Dedifferentiated amniotic fluid mesenchymal stem cell (primary cell): ENCODE results near the gene ADGRG7.

ENCODE experiments used
- DNase-seq: peaks from one replicate; pipeline ENCODE4 v3.0.0-alpha.2; 2016; ENCODE audit errors: extremely low spot score

The ADGRG7 gene

GRCh38 chr3:100698736-100699135 is 89.3 kb downstream of the ADGRG7 start:
- no peak for DNase-seq

- DNase-seq: no peak
Observed at GRCh38 chr3:100700708-100701107, 91.3 kb downstream of the ADGRG7 start.

GRCh38 chr3:100702082-100702979 is 92.9 kb downstream of the ADGRG7 start:
- no peak for DNase-seq

- DNase-seq: no peak
Observed at GRCh38 chr3:100702980-100703345, 93.6 kb downstream of the ADGRG7 start.

- DNase-seq: no peak
Observed at GRCh38 chr3:100703865-100704264, 94.5 kb downstream of the ADGRG7 start.

GRCh38 chr3:100706365-100706764 is 97.0 kb downstream of the ADGRG7 start:
- DNase-seq: no peak

GRCh38 chr3:100708644-100708988 is 99.2 kb downstream of the ADGRG7 start:
- no peak for DNase-seq

- peak; percentile 99 for DNase-seq
Observed at GRCh38 chr3:100708989-100709841, 99.8 kb downstream of the ADGRG7 start, which contains the start of gene TFG. Gene TFG (plus strand): TSS chr3:100709494. CDS start chr3:100713686, 4,192 bp downstream.

GRCh38 chr3:100709842-100710260 is 100.5 kb downstream of the ADGRG7 start:
- DNase-seq: no peak

GRCh38 chr3:100710261-100710968 is 101.0 kb downstream of the ADGRG7 start:
- peak; percentile 69 for DNase-seq

- DNase-seq: no peak
Observed at GRCh38 chr3:100715176-100715575, 105.8 kb downstream of the ADGRG7 start.

GRCh38 chr3:100717063-100717462 is 107.7 kb downstream of the ADGRG7 start:
- DNase-seq: no peak

- DNase-seq: no peak
Observed at GRCh38 chr3:100717637-100718487, 108.5 kb downstream of the ADGRG7 start.

- no peak for DNase-seq
Observed at GRCh38 chr3:100719136-100719535, 109.7 kb downstream of the ADGRG7 start.

- no peak for DNase-seq
Observed at GRCh38 chr3:100720426-100720825, 111.0 kb downstream of the ADGRG7 start.

- no peak for DNase-seq
Observed at GRCh38 chr3:100725935-100726513, 116.6 kb downstream of the ADGRG7 start.

- no peak for DNase-seq
Observed at GRCh38 chr3:100726706-100727105, 117.3 kb downstream of the ADGRG7 start.

GRCh38 chr3:100730524-100730923 is 121.1 kb downstream of the ADGRG7 start:
- no peak for DNase-seq

- no peak for DNase-seq
Observed at GRCh38 chr3:100732435-100732834, 123.0 kb downstream of the ADGRG7 start.

- no peak for DNase-seq
Observed at GRCh38 chr3:100737334-100737733, 127.9 kb downstream of the ADGRG7 start.

- no peak for DNase-seq
Observed at GRCh38 chr3:100740207-100740606, 130.8 kb downstream of the ADGRG7 start.
